ENCODE results near the gene ABHD14A.
"Not testable (repeated sequence)": the region's sequence is repeated elsewhere in the genome, so short reads cannot be mapped to it uniquely, and the experiment has no call there.

Gene ABHD14A

GRCh38 chr3:51974963-51975851 is at the start of gene ABHD14A:
ABHD14A (plus strand) TSS chr3:51975064; CDS start chr3:51975136, 72 bp downstream.
- peak; percentile 81 for DNase-seq

GRCh38 chr3:51927061-51927977 is 47.5 kb upstream of the ABHD14A start:
- no peak for DNase-seq

- DNase-seq, result no peak
Observed at GRCh38 chr3:51928438-51928837, 46.4 kb upstream of the ABHD14A start.

- DNase-seq, result not testable (repeated sequence)
Observed at GRCh38 chr3:51928981-51929380, 45.9 kb upstream of the ABHD14A start.

- DNase-seq, result no peak
Observed at GRCh38 chr3:51929420-51930003, 45.4 kb upstream of the ABHD14A start.

- DNase-seq, result no peak
Observed at GRCh38 chr3:51930439-51930838, 44.4 kb upstream of the ABHD14A start.

- no peak for DNase-seq
Observed at GRCh38 chr3:51931756-51932155, 43.1 kb upstream of the ABHD14A start.

- DNase-seq, result no peak
Observed at GRCh38 chr3:51932471-51933370, 42.1 kb upstream of the ABHD14A start.

- DNase-seq, result no peak
Observed at GRCh38 chr3:51933471-51934138, 41.3 kb upstream of the ABHD14A start.

GRCh38 chr3:51934139-51934850 is 40.6 kb upstream of the ABHD14A start:
- DNase-seq, result no peak

- no peak for DNase-seq
Observed at GRCh38 chr3:51934991-51935885, 39.6 kb upstream of the ABHD14A start.

- no peak for DNase-seq
Observed at GRCh38 chr3:51935886-51936755, 38.7 kb upstream of the ABHD14A start.

- no peak for DNase-seq
Observed at GRCh38 chr3:51937014-51937413, 37.9 kb upstream of the ABHD14A start.

- DNase-seq, result no peak
Observed at GRCh38 chr3:51937611-51938450, 37.0 kb upstream of the ABHD14A start.

- DNase-seq, result no peak
Observed at GRCh38 chr3:51938780-51939425, 36.0 kb upstream of the ABHD14A start.

GRCh38 chr3:51940648-51941462 is 34.0 kb upstream of the ABHD14A start:
- no peak for DNase-seq

All from right forelimb (tissue), 1 donor.